ENCODE data around the gene PRRT4. TPM values are rescaled to one million over a fixed set of nuclear protein-coding genes. Genes with fewer than 3 reads are reported as not detected.
A peak's percentile ranks its signal among the peaks of the same experiment; 100 is the strongest.

The PRRT4 gene
- total and polyA plus RNA-seq, 9 of the 15 experiments (the other 6 are each of a cell fraction or from before 2014, with no cell fraction given): not detected

DNA sequence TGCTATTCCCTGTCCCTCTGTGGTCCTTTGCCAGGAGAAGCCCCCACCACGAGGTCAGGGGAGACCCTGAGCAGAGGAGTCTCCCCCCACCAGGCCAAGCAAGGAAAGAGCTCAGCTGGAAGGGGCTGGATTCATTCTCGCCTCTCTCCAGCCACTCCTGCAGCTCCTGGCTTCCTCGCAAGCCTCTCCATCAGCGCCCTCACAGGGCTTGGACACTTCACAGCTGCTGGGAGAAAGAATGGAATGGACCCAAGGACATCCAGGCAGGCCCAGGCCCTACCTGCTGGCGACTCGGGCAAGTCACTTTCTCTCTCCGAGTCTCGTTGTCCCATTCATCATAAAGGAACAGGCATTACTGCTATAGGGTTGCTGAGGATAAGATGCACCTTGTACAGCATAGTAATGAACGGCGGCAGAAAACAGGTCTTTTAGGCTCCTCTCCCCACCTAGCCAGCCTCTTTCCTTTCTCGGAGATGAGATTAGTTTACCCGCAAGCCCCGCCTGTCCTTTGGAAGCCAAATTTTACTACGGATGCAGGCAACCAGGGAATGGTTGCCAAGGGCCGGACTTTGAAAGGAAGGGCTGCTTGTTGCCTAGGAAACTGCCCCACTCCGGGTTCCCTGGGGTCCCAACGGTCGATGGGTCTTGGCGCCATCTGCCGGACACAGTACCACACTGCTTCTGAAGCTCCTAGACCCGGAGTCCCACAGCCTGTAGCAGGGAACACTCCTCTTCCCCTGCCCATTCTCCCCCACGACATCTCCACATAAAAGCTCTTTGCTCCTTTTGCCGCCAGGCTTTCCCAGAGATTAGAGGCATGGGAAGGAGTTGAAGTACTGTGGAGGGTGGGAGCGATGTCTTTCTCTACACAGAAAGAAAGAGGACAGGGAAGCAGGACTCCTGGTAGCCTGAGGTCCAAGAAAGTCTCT, 26.0 kb upstream of the PRRT4 start (continued):
- TF ChIP-seq, protein P1, sequence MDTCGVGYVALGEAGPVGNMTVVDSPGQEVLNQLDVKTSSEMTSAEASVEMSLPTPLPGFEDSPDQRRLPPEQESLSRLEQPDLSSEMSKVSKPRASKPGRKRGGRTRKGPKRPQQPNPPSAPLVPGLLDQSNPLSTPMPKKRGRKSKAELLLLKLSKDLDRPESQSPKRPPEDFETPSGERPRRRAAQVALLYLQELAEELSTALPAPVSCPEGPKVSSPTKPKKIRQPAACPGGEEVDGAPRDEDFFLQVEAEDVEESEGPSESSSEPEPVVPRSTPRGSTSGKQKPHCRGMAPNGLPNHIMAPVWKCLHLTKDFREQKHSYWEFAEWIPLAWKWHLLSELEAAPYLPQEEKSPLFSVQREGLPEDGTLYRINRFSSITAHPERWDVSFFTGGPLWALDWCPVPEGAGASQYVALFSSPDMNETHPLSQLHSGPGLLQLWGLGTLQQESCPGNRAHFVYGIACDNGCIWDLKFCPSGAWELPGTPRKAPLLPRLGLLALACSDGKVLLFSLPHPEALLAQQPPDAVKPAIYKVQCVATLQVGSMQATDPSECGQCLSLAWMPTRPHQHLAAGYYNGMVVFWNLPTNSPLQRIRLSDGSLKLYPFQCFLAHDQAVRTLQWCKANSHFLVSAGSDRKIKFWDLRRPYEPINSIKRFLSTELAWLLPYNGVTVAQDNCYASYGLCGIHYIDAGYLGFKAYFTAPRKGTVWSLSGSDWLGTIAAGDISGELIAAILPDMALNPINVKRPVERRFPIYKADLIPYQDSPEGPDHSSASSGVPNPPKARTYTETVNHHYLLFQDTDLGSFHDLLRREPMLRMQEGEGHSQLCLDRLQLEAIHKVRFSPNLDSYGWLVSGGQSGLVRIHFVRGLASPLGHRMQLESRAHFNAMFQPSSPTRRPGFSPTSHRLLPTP (IDR thresholded peaks at IDR 0.05; ENCODE audit: borderline replicate concordance, extremely low read depth, insufficient read length): no peak
- TF ChIP-seq, protein P2, sequence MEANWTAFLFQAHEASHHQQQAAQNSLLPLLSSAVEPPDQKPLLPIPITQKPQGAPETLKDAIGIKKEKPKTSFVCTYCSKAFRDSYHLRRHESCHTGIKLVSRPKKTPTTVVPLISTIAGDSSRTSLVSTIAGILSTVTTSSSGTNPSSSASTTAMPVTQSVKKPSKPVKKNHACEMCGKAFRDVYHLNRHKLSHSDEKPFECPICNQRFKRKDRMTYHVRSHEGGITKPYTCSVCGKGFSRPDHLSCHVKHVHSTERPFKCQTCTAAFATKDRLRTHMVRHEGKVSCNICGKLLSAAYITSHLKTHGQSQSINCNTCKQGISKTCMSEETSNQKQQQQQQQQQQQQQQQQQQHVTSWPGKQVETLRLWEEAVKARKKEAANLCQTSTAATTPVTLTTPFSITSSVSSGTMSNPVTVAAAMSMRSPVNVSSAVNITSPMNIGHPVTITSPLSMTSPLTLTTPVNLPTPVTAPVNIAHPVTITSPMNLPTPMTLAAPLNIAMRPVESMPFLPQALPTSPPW (CRISPR knock-in tag; IDR thresholded peaks at IDR 0.05): no peak
- TF ChIP-seq, protein P3, sequence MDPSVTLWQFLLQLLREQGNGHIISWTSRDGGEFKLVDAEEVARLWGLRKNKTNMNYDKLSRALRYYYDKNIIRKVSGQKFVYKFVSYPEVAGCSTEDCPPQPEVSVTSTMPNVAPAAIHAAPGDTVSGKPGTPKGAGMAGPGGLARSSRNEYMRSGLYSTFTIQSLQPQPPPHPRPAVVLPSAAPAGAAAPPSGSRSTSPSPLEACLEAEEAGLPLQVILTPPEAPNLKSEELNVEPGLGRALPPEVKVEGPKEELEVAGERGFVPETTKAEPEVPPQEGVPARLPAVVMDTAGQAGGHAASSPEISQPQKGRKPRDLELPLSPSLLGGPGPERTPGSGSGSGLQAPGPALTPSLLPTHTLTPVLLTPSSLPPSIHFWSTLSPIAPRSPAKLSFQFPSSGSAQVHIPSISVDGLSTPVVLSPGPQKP (CRISPR knock-in tag; IDR thresholded peaks at IDR 0.05): no peak
- peak in 1 of 3 experiments; percentile 37 for TF ChIP-seq YY1 (IDR thresholded peaks at IDR 0.05; ENCODE audit: borderline replicate concordance in 1 of 3, control insufficient read depth in 1 of 3, extremely low read depth in 1 of 3, insufficient read depth in 3 of 3, insufficient read length in 1 of 3, insufficient replicate concordance in 2 of 3, low read depth in 1 of 3, low read length in 2 of 3)
- no peak for TF ChIP-seq IRF2 (CRISPR knock-in tag; IDR thresholded peaks at IDR 0.05)
- TF ChIP-seq ELF1 (tag; IDR thresholded peaks at IDR 0.05): no peak
- TF ChIP-seq ZNF668 (CRISPR knock-in tag; IDR thresholded peaks at IDR 0.05): no peak

All from K562 (cell line).